Retinal pigment epithelial cell (primary cell): Measurements from ENCODE around the gene ZNRF1.

Source experiments
- DNase-seq: peaks from one replicate; pipeline ENCODE4 v3.0.0-alpha.2; 2010; ENCODE audit warnings: low read depth
- H3K4me3 ChIP-seq: 2 replicates; pipeline ENCODE4 v1.5.1; 2011; ENCODE audit warnings: mild to moderate bottlenecking, low read length, control low read depth, moderate library complexity
- CTCF ChIP-seq: conservative IDR thresholded peaks from 2 replicates; pipeline ENCODE4 v1.5.1; 2011; ENCODE audit warnings: low read depth, low read length, control low read depth, inconsistent platforms

ZNRF1 gene

GRCh38 chr16:75111514-75111940, 112.7 kb downstream of the ZNRF1 start:
- TF ChIP-seq CTCF: no peak
- no peak for DNase-seq
- H3K4me3 ChIP-seq: no peak overlapping the region

GRCh38 chr16:75111961-75112733, 113.3 kb downstream of the ZNRF1 start:
- DNase-seq: no peak
- H3K4me3 ChIP-seq: no peak overlapping the region
- no peak for TF ChIP-seq CTCF

- DNase-seq: no peak
Observed at GRCh38 chr16:75112734-75113491, 114.1 kb downstream of the ZNRF1 start.

GRCh38 chr16:75113541-75114121, 114.8 kb downstream of the ZNRF1 start:
- H3K4me3 ChIP-seq: no peak overlapping the region
- DNase-seq: no peak
- no peak for TF ChIP-seq CTCF

More at GRCh38 chr16:75112734-75113491, 114.1 kb downstream of the ZNRF1 start:
- no peak for TF ChIP-seq CTCF
- H3K4me3 ChIP-seq: no peak overlapping the region

GRCh38 chr16:75114179-75114945, 115.5 kb downstream of the ZNRF1 start:
- no peak overlapping the region for H3K4me3 ChIP-seq
- TF ChIP-seq CTCF: no peak
- no peak for DNase-seq

- no peak for DNase-seq
- no peak overlapping the region for H3K4me3 ChIP-seq
- TF ChIP-seq CTCF: no peak
Observed at GRCh38 chr16:75114946-75115825, 116.4 kb downstream of the ZNRF1 start.
